ENCODE results near the gene LY9. TPM values are rescaled to one million over a fixed set of nuclear protein-coding genes. Genes with fewer than 3 reads are reported as not detected.

Gene LY9
- total RNA-seq, 4 donors from 2014 or later = 1.6 to 39.6 (median 3.6) TPM

DNA sequence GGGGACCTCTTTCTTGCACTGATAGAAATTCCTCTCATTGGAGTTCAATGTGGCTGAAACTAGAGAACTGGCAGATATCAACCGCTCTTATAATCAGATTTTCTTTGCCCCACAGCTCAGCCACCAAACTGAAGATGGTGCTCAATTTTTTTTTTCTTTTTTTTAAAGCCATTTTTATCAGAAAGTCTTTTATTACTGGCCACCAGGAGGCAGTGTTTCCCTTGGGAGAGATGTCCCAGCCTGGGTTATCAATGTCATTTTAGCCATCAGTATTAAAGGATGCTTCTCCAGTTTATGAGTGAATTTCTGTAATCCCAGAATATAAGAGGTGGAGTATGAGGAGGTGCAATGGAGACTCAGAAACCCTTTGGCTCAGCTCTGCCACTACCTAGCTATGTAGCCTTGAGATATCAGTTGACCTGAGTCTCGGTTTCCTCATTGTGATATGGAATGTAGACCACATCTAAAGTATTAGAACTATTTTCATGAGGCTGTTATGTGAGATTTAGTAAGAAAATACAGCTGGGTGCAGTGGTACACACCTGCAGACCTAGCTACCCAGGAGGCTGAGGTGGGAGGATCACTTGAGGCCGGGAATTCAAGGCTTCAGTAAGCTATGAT is 39.1 kb downstream of the LY9 start:
- no peak overlapping the region for H3K4me3 ChIP-seq
- no peaks in the 10 kb centered on the region for H3K9me3 ChIP-seq
- H3K27me3 ChIP-seq = no peaks in the 10 kb centered on the region
- H3K27ac ChIP-seq = no peak overlapping the region
- DNase-seq = peak in 1 of 3 donors; percentile 72
- TF ChIP-seq POLR2A (IDR thresholded peaks at IDR 0.05) = no peak
- TF ChIP-seq, protein P1, sequence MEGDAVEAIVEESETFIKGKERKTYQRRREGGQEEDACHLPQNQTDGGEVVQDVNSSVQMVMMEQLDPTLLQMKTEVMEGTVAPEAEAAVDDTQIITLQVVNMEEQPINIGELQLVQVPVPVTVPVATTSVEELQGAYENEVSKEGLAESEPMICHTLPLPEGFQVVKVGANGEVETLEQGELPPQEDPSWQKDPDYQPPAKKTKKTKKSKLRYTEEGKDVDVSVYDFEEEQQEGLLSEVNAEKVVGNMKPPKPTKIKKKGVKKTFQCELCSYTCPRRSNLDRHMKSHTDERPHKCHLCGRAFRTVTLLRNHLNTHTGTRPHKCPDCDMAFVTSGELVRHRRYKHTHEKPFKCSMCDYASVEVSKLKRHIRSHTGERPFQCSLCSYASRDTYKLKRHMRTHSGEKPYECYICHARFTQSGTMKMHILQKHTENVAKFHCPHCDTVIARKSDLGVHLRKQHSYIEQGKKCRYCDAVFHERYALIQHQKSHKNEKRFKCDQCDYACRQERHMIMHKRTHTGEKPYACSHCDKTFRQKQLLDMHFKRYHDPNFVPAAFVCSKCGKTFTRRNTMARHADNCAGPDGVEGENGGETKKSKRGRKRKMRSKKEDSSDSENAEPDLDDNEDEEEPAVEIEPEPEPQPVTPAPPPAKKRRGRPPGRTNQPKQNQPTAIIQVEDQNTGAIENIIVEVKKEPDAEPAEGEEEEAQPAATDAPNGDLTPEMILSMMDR (IDR thresholded peaks at IDR 0.05) = peak; percentile 58 to 91 (median 80)
- peaks cover 0 to 21% (median 16%) of the 10 kb centered on the region in 4 donors for H3K4me1 ChIP-seq
- H3K36me3 ChIP-seq = no peaks in the 10 kb centered on the region

DNA sequence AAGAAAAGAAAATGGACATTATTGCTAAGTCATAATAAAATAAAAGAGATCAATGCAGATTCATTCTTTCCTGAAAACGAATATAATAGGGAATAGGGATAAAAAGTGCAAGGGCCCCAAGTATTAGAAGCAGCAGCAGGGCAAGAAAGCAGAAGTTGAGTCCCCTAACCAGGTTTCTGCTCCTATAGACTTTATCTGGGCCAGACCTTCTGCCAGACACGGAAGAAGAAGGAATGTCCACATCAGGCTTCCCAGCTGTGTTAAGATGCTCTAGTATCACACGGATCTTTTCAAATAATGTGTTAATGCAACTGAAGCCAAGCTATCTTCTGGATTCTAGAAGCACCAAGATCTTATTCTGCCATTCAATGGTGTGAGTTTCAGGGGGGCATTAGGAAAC is 39.8 kb downstream of the LY9 start:
- Histone ChIP-seq H3K27ac (no peak overlapping the region), H3K36me3 (no peaks in the 10 kb centered on the region), H3K4me1 (peaks cover 0 to 21% (median 16%) of the 10 kb centered on the region in 4 donors), H3K27me3 (no peaks in the 10 kb centered on the region), H3K9me3 (no peaks in the 10 kb centered on the region), H3K4me3 (no peak overlapping the region)
- DNase-seq = no peak
- no peak for TF ChIP-seq POLR2A (IDR thresholded peaks at IDR 0.05)
- TF ChIP-seq, protein P1 (IDR thresholded peaks at IDR 0.05) = no peak

DNA sequence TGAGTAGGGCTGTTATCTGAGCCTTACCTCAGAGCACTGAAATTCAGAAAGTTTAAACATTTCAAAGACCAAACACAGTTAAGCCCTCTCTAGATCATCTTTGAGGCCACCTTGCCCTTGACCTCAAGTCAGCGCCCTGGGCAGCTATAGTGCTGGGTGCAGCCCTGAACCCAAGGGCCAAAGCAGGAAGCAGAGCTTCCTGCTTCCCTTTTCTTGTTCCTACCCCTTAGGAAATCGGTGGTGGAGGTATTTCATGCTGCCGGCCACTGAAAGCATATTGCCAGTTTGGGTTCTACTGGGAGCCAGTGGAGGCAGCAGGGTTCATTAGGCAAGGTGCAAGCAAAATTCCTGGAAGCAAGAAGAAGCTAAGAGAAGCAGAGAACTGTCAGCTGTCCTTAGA is 40.6 kb downstream of the LY9 start:
- no peak for DNase-seq
- no peaks in the 10 kb centered on the region for H3K27me3 ChIP-seq
- H3K27ac ChIP-seq = peak overlapping the region in 2 of 4 donors; percentile 31 to 81
- peaks cover 0 to 21% (median 16%) of the 10 kb centered on the region in 4 donors for H3K4me1 ChIP-seq
- H3K36me3 ChIP-seq = no peaks in the 10 kb centered on the region
- no peak overlapping the region for H3K4me3 ChIP-seq
- no peak for TF ChIP-seq POLR2A (IDR thresholded peaks at IDR 0.05)
- TF ChIP-seq, protein P1 (IDR thresholded peaks at IDR 0.05) = no peak
- H3K9me3 ChIP-seq = no peaks in the 10 kb centered on the region

DNA sequence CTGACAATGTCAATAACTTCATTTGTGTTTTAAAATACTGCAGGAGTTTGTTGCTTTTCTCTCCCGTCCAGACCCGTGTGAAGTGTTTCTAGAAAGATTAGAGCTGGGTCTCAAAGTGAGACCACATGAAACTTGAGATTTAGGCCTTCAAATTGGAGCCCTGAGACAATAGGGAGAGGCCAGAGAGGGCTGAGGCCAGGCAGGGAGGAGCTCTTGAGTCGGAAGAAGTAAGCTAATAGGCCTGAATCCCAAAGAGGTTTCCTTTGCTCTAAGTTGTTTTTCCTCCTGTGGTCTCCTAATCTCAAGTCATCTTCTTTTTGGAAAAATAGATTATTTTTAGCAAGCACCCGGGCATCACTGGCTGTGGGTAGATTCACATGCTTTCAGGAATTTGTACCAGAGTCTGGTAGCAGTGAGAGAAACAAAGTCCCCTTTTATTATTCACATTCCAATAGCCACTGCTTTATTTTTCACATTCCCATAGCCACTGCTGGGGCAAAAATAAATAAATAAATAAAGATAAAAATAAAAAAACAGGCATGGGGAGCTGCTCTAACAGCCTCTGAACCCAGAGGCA is 41.1 kb downstream of the LY9 start:
- Histone ChIP-seq H3K36me3 (no peaks in the 10 kb centered on the region), H3K27ac (peak overlapping the region; percentile 16 to 81 (median 43)), H3K4me3 (no peak overlapping the region), H3K27me3 (no peaks in the 10 kb centered on the region), H3K9me3 (no peaks in the 10 kb centered on the region), H3K4me1 (peaks cover 0 to 21% (median 16%) of the 10 kb centered on the region in 4 donors)
- TF ChIP-seq, protein P1 (IDR thresholded peaks at IDR 0.05) = no peak
- TF ChIP-seq POLR2A (IDR thresholded peaks at IDR 0.05) = no peak
- no peak for DNase-seq

DNA sequence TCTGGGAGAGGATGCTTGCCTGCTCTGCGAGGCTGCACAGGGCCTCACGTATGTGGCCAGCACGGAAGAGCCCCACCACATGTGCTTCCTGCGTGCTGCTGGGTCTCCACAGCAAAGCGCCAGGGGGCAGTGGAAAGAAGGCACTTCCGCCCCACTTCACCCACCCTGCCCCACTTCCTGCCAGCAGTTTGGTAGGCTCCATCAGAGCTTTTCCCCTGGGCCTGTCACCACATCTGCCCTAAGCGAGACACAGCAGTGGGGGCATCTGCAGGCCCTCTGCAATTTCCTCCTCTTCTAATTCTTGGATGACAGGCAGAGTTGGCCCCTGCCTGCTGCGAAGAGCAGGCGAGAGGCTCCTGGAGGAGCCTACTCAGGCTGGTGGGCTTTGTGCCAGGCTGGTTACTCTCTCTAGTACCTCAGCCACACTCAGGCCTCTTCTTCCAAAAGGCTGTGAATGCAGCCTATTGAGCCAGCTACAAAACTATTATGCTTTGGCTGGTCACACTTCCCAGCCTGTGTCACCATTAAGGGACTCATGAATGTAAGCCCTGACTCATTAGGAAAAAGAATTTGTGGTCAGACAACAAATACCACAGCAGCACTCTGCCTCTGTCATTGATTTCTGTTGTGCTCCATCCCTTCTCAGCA is 41.7 kb downstream of the LY9 start:
- H3K9me3 ChIP-seq = no peaks in the 10 kb centered on the region
- TF ChIP-seq, protein P1 (IDR thresholded peaks at IDR 0.05) = peak in 4 of 6 experiments; percentile 14 to 46 (median 26)
- no peak for TF ChIP-seq POLR2A (IDR thresholded peaks at IDR 0.05)
- peak overlapping the region in 1 of 4 donors; percentile 7 for H3K4me3 ChIP-seq
- peak overlapping the region; percentile 55 to 81 (median 69) for H3K27ac ChIP-seq
- H3K27me3 ChIP-seq = no peaks in the 10 kb centered on the region
- H3K4me1 ChIP-seq = peaks cover 0 to 21% (median 16%) of the 10 kb centered on the region in 4 donors
- no peaks in the 10 kb centered on the region for H3K36me3 ChIP-seq
- peak; percentile 55 to 94 (median 87) for DNase-seq
